SU-DHL-6 (cell line): Measurements from ENCODE around the gene BHMT2.

ENCODE experiments used
- H2AFZ ChIP-seq: fragments of 200-600 bp; sonication (generic); 2 replicates; pipeline ENCODE4 v1.6.1; 2014; ENCODE audit warnings: low read depth, mild to moderate bottlenecking, moderate library complexity, mixed read lengths, antibody characterized with exemption, low read length; ENCODE audit not compliant: severe bottlenecking
- H3F3A ChIP-seq: fragments of 200-600 bp; shearing (Covaris generic); 2 replicates; pipeline ENCODE4 v1.6.0; 2016; ENCODE audit warnings: antibody characterized with exemption, mild to moderate bottlenecking; ENCODE audit not compliant: insufficient read depth
- H3K27ac ChIP-seq: fragments of 200-600 bp; sonication (generic); 2 replicates; pipeline ENCODE4 v1.5.1; 2016; ENCODE audit warnings: low read depth, mild to moderate bottlenecking, low read length, moderate library complexity, mixed read lengths
- H3K27me3 ChIP-seq: fragments of 200-600 bp; sonication (generic), shearing (Covaris generic); 2 replicates; pipeline ENCODE4 v1.6.0; 2014; ENCODE audit warnings: mild to moderate bottlenecking, low read length
- H3K36me3 ChIP-seq: fragments of 200-600 bp; sonication (generic); 2 replicates; pipeline ENCODE4 v1.6.1; 2014; ENCODE audit warnings: mild to moderate bottlenecking, low read length, mixed read lengths
- H3K4me2 ChIP-seq: fragments of 300-600, 200-600 bp; shearing (Covaris generic), sonication (generic); 2 replicates; pipeline ENCODE4 v1.6.0; 2014; ENCODE audit warnings: low read length, low read depth, mild to moderate bottlenecking; ENCODE audit not compliant: poor library complexity, severe bottlenecking
- H3K4me3 ChIP-seq: fragments of 200-600 bp; sonication (generic); 2 replicates; pipeline ENCODE4 v1.5.1; 2014; ENCODE audit warnings: antibody characterized with exemption, low read length, mild to moderate bottlenecking, mixed read lengths; ENCODE audit not compliant: insufficient read depth, poor library complexity, severe bottlenecking
- H3K79me2 ChIP-seq: fragments of 200-600 bp; sonication (generic); 2 replicates; pipeline ENCODE4 v1.6.1; 2014; ENCODE audit warnings: mild to moderate bottlenecking, low read length, moderate library complexity; ENCODE audit not compliant: insufficient read depth
- H3K9ac ChIP-seq: fragments of 200-600 bp; sonication (generic); 2 replicates; pipeline ENCODE4 v1.7.0; 2014; ENCODE audit warnings: mild to moderate bottlenecking, low read length
- H3K9me2 ChIP-seq: fragments of 200-600 bp; sonication (generic); replicated peaks from 2 replicates; pipeline ENCODE4 v1.6.1; 2014; ENCODE audit warnings: low read length; ENCODE audit not compliant: insufficient read depth
- H3K9me3 ChIP-seq: fragments of 200-600 bp; sonication (generic); 2 replicates; pipeline ENCODE4 v1.6.1; 2014; ENCODE audit warnings: low read length, mixed read lengths; ENCODE audit not compliant: insufficient read depth
- H4K20me1 ChIP-seq: fragments of 200-600 bp; sonication (generic); 2 replicates; pipeline ENCODE4 v1.6.1; 2014; ENCODE audit warnings: low read depth, mild to moderate bottlenecking, antibody characterized with exemption, low read length, moderate library complexity, mixed read lengths
- CTCF ChIP-seq: fragments of 200-600 bp; sonication (generic); IDR thresholded peaks from one replicate; pipeline ENCODE4 v1.5.1; 2017; ENCODE audit warnings: antibody characterized with exemption, mild to moderate bottlenecking, low read length, moderate library complexity; ENCODE audit not compliant: insufficient read depth, poor library complexity, severe bottlenecking
- EZH2phosphoT487 ChIP-seq: fragments of 200-600 bp; sonication (generic), shearing (Covaris generic); conservative IDR thresholded peaks from 2 replicates; pipeline ENCODE4 v1.6.1; 2018; ENCODE audit warnings: mild to moderate bottlenecking, antibody characterized with exemption, low read length, moderate library complexity, mixed read lengths

Gene BHMT2

GRCh38 chr5:79036769-79037168 is 32.8 kb upstream of the BHMT2 start:
- H3K4me2 ChIP-seq, result no peak overlapping the region
- no peaks in the 10 kb centered on the region for H3K27me3 ChIP-seq
- no peak overlapping the region for H3K4me3 ChIP-seq
- H3K9me2 ChIP-seq, result no peaks in the 10 kb centered on the region
- H3K79me2 ChIP-seq, result no peaks in the 10 kb centered on the region
- H3K27ac ChIP-seq, result no peak overlapping the region
- H3K36me3 ChIP-seq, result no peaks in the 10 kb centered on the region
- H4K20me1 ChIP-seq, result no peaks in the 10 kb centered on the region
- H3K9me3 ChIP-seq, result no peaks in the 10 kb centered on the region
- TF ChIP-seq CTCF, result no peak
- TF ChIP-seq EZH2phosphoT487, result no peak
- H2AFZ ChIP-seq, result no peak overlapping the region
- no peaks in the 10 kb centered on the region for H3F3A ChIP-seq
- H3K9ac ChIP-seq, result no peak overlapping the region

GRCh38 chr5:79042188-79042587 is 27.4 kb upstream of the BHMT2 start:
- H3K9ac ChIP-seq, result no peak overlapping the region
- H3K4me2 ChIP-seq, result no peak overlapping the region
- H4K20me1 ChIP-seq, result no peaks in the 10 kb centered on the region
- no peaks in the 10 kb centered on the region for H3K36me3 ChIP-seq
- H3K79me2 ChIP-seq, result no peaks in the 10 kb centered on the region
- no peaks in the 10 kb centered on the region for H3K9me3 ChIP-seq
- no peak overlapping the region for H3K27ac ChIP-seq
- no peak overlapping the region for H2AFZ ChIP-seq
- no peaks in the 10 kb centered on the region for H3F3A ChIP-seq
- no peaks in the 10 kb centered on the region for H3K27me3 ChIP-seq
- no peaks in the 10 kb centered on the region for H3K9me2 ChIP-seq
- H3K4me3 ChIP-seq, result no peak overlapping the region
- TF ChIP-seq EZH2phosphoT487, result no peak
- TF ChIP-seq CTCF, result no peak

- H3K4me2 ChIP-seq, result no peak overlapping the region
- no peaks in the 10 kb centered on the region for H3K27me3 ChIP-seq
- H3K9me2 ChIP-seq, result no peaks in the 10 kb centered on the region
- no peaks in the 10 kb centered on the region for H4K20me1 ChIP-seq
- no peak overlapping the region for H2AFZ ChIP-seq
- TF ChIP-seq EZH2phosphoT487 (no peak), CTCF (no peak)
- no peaks in the 10 kb centered on the region for H3K36me3 ChIP-seq
- peaks cover 4% of the 10 kb centered on the region; the same call in 1 of the 2 replicates for H3K9me3 ChIP-seq
- no peak overlapping the region for H3K27ac ChIP-seq
- no peak overlapping the region for H3K4me3 ChIP-seq
- H3K9ac ChIP-seq, result no peak overlapping the region
- H3K79me2 ChIP-seq, result no peaks in the 10 kb centered on the region
- H3F3A ChIP-seq, result no peaks in the 10 kb centered on the region
These were observed 22.4 kb upstream of the BHMT2 start for GRCh38 chr5:79047199-79047598.

GRCh38 chr5:79048437-79048836 is 21.1 kb upstream of the BHMT2 start:
- TF ChIP-seq EZH2phosphoT487 (no peak), CTCF (no peak)
- Histone ChIP-seq H2AFZ (no peak overlapping the region), H3K9ac (no peak overlapping the region), H3K9me3 (peaks cover 5% of the 10 kb centered on the region; the same call in 1 of the 2 replicates), H3K79me2 (no peaks in the 10 kb centered on the region), H3K9me2 (no peaks in the 10 kb centered on the region), H4K20me1 (no peaks in the 10 kb centered on the region), H3K4me3 (no peak overlapping the region), H3K36me3 (no peaks in the 10 kb centered on the region), H3F3A (no peaks in the 10 kb centered on the region), H3K27me3 (no peaks in the 10 kb centered on the region), H3K27ac (no peak overlapping the region), H3K4me2 (no peak overlapping the region)
